ENCODE results near the gene EPAS1.

DNA sequence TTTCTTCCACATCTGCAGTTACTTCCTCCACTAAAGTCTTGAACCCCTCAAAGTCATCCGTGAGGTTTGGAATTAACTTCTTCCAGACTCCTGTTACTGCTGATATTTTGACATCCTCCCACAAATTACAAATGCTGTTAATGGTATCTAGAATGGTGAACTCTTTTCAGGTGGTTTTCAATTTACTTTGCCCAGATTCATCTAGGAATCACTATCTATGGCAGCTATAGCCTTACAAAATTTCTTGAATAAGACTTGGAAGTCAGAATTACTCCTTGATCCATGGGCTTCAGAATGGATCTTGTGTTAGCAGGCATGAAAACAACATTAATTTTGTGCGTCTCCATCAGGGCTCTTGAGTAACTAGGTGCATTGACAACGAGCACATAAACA lies 19.9 kb downstream of the EPAS1 start:
- TF ChIP-seq, protein P1, sequence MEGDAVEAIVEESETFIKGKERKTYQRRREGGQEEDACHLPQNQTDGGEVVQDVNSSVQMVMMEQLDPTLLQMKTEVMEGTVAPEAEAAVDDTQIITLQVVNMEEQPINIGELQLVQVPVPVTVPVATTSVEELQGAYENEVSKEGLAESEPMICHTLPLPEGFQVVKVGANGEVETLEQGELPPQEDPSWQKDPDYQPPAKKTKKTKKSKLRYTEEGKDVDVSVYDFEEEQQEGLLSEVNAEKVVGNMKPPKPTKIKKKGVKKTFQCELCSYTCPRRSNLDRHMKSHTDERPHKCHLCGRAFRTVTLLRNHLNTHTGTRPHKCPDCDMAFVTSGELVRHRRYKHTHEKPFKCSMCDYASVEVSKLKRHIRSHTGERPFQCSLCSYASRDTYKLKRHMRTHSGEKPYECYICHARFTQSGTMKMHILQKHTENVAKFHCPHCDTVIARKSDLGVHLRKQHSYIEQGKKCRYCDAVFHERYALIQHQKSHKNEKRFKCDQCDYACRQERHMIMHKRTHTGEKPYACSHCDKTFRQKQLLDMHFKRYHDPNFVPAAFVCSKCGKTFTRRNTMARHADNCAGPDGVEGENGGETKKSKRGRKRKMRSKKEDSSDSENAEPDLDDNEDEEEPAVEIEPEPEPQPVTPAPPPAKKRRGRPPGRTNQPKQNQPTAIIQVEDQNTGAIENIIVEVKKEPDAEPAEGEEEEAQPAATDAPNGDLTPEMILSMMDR (IDR thresholded peaks at IDR 0.05): no peak
- TF ChIP-seq POLR2AphosphoS5 (IDR thresholded peaks at IDR 0.05): no peak

Data from transverse colon (tissue), 4 donors.